ENCODE results near the gene TUT4.
A peak's percentile ranks its signal among the peaks of the same experiment; 100 is the strongest.

The TUT4 gene

DNA sequence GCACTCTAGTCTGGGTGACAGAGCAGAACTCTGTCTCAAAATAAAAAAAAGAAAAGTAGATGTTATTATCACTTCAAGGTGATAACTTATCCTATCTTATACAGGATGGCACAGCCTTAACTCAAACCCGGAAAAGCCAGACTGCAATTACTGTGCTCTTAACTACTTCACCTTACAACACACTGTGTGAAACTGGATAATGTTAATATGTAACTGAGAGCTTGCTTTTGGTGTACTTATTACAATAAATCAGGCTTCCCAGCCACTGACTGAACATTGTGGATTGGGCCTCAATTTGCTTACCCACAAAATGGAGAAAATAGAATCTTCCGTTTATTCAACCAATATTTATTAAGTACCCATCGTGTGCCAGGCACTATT lies 150.0 kb downstream of the TUT4 start:
- no peak for TF ChIP-seq ZNF274 (IDR thresholded peaks at IDR 0.05; ENCODE audit: low read depth, low read length)
- H3K4me3 ChIP-seq (ENCODE audit: low read length): peak overlapping the region; percentile 94

DNA sequence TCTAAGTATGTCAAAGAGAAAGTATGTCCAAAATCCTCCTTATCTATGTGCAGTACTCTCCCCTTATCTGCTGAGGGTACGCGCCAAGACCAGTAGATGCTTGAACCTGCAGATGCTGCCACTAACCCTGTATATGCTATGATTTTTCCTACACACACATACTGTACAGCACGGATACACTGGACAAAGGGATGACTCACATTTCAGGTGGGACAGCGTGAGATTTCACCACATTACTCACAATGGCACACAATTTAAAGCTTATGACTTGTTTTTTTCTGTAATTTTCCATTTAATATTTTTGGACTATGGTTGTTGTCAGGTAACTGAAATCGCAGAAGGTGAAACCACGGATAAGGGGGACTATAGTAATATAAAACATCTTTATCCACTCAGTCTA lies 152.8 kb downstream of the TUT4 start:
- no peak overlapping the region for H3K4me3 ChIP-seq (ENCODE audit: low read length)
- no peak for TF ChIP-seq ZNF274 (IDR thresholded peaks at IDR 0.05; ENCODE audit: low read depth, low read length)

DNA sequence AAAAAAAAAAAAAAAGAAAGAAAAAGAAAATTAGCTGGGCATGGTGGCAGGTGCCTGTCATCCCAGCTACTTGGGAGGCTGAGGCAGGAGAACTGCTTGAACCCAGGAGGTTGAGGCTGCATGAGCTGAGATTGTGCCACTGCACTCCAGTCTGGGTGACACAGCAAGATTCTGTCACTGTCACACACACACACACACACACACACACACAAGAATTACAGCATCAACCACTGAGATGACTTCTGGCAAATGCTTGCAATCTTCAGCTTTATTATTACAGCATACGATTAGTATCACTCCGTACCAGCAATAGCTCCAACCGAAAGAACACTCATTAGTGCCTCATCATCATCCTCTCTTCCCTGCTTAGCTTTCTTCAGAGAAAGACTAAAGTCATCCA lies 153.3 kb downstream of the TUT4 start:
- no peak overlapping the region for H3K4me3 ChIP-seq (ENCODE audit: low read length)
- no peak for TF ChIP-seq ZNF274 (IDR thresholded peaks at IDR 0.05; ENCODE audit: low read depth, low read length)

DNA sequence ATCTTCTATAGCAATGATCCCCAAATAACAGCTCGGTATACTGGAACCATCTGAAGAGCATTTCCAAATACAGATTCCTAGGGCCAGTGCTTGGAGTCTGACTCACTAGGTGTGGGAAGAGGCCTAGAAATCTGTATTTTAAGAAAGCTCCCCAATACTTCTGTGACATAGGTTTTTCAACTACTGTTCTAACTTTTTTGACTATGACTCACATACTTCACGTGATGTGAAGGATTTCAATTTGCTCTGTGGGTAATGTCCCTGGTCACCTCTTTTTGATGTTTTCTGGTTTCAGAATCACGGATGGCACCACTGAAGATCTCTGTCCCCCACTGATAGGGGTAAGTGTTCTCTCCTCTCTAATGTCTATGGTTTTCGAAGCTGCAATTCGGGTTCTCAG lies 159.7 kb downstream of the TUT4 start:
- TF ChIP-seq ZNF274 (IDR thresholded peaks at IDR 0.05; ENCODE audit: low read depth, low read length): no peak
- H3K4me3 ChIP-seq (ENCODE audit: low read length): no peak overlapping the region

DNA sequence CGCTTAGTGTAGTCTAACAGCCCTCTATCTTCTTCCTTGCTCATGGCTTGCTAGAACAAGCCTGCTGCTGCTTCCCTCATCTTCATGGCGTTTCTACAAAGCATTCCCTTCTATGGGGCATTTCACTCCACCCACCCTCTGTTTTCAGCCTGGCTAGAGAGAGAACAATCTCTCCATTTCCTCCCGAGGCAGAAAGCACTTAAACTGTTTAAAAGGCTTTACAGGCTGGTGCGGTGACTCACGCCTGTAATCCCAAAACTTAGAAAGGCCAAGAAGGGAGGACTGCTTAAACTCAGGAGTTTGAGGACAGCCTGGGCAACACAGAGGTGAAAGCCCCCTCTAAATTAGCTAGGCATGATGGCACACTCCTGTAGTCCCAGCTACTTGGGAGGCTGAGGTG lies 166.4 kb downstream of the TUT4 start:
- TF ChIP-seq ZNF274 (IDR thresholded peaks at IDR 0.05; ENCODE audit: low read depth, low read length): no peak
- no peak overlapping the region for H3K4me3 ChIP-seq (ENCODE audit: low read length)

DNA sequence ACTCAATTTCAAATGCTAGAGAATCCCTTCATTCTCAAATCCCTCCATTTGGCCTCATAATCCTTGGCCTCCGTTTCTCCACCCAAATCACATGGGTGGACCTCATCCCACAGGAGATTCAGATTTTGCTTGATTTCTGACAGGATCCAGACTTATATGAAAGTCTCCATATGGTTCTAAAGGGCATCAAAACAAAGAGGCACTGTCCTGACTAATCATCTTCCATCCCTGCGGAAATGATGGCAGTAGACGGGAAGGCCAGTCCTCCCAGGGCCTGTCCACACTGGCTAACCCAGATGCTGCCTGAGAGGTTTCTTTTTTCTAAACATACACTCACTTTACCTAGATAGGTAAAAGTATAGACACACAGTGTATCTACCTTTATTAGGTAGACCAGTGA lies 167.5 kb downstream of the TUT4 start:
- no peak for TF ChIP-seq ZNF274 (IDR thresholded peaks at IDR 0.05; ENCODE audit: low read depth, low read length)
- no peak overlapping the region for H3K4me3 ChIP-seq (ENCODE audit: low read length)

All from GM08714 (cell line).